Measurements from ENCODE around the gene BRIP1.
A peak's percentile ranks its signal among the peaks of the same experiment; 100 is the strongest.
"Not testable (repeated sequence)": the region's sequence is repeated elsewhere in the genome, so short reads cannot be mapped to it uniquely, and the experiment has no call there.

The BRIP1 gene

GRCh38 chr17:61826866-61827265, 36.5 kb downstream of the BRIP1 start:
- not testable (repeated sequence) for DNase-seq

GRCh38 chr17:61826198-61826597, 37.1 kb downstream of the BRIP1 start:
- DNase-seq: not testable (repeated sequence)

GRCh38 chr17:61825448-61826137, 37.7 kb downstream of the BRIP1 start:
- DNase-seq: no peak

GRCh38 chr17:61822326-61823285, 40.7 kb downstream of the BRIP1 start:
- no peak for DNase-seq

GRCh38 chr17:61821655-61822054, 41.7 kb downstream of the BRIP1 start:
- no peak for DNase-seq

GRCh38 chr17:61819265-61819664, 44.1 kb downstream of the BRIP1 start:
- DNase-seq: not testable (repeated sequence)

GRCh38 chr17:61818225-61818624, 45.1 kb downstream of the BRIP1 start:
- no peak for DNase-seq

GRCh38 chr17:61817452-61817851, 45.9 kb downstream of the BRIP1 start:
- no peak for DNase-seq

- DNase-seq: peak; percentile 9
Measured at GRCh38 chr17:61816538-61816937, 46.8 kb downstream of the BRIP1 start.

- no peak for DNase-seq
Measured at GRCh38 chr17:61815863-61816503, 47.3 kb downstream of the BRIP1 start.

- DNase-seq: no peak
Measured at GRCh38 chr17:61814485-61814884, 48.8 kb downstream of the BRIP1 start.

GRCh38 chr17:61813211-61813610, 50.1 kb downstream of the BRIP1 start:
- no peak for DNase-seq

- DNase-seq: no peak
Measured at GRCh38 chr17:61812747-61813146, 50.6 kb downstream of the BRIP1 start.

GRCh38 chr17:61809816-61810392, 53.4 kb downstream of the BRIP1 start:
- DNase-seq: no peak

- DNase-seq: no peak
Measured at GRCh38 chr17:61808442-61808841, 54.9 kb downstream of the BRIP1 start.

- DNase-seq: no peak
Measured at GRCh38 chr17:61806936-61807335, 56.4 kb downstream of the BRIP1 start.

- DNase-seq: peak; percentile 23
Measured at GRCh38 chr17:61806081-61806828, 57.1 kb downstream of the BRIP1 start.

- no peak for DNase-seq
Measured at GRCh38 chr17:61805399-61805798, 57.9 kb downstream of the BRIP1 start.

GRCh38 chr17:61803796-61804195, 59.5 kb downstream of the BRIP1 start:
- DNase-seq: no peak

GRCh38 chr17:61803216-61803615, 60.1 kb downstream of the BRIP1 start:
- DNase-seq: no peak

- no peak for DNase-seq
Measured at GRCh38 chr17:61799812-61800484, 63.4 kb downstream of the BRIP1 start.

GRCh38 chr17:61797283-61797682, 66.0 kb downstream of the BRIP1 start:
- no peak for DNase-seq
